Endothelial cell of umbilical vein (primary cell): ENCODE results near the gene EYS. TPM values are rescaled to one million over a fixed set of nuclear protein-coding genes. Genes with fewer than 3 reads are reported as not detected.

ENCODE experiments used
- BruUV-seq: library from RNA; stranded (reverse); fragments of 400-500 nt; replicated peaks from 2 replicates; lab custom pipeline; 2021; lab: Mats Ljungman, UMichigan
- CTCF ChIA-PET: fragments of 300-600, 350-600 bp; sonication (Branson Sonifier 250); formaldehyde crosslinking; loops from one replicate; lab custom pipeline; 2021; ENCODE audit warnings: antibody characterized with exemption, inconsistent platforms; lab: Charles Lee
- POLR2A ChIA-PET: fragments of 300-600, 350-600 bp; sonication (Branson Sonifier 250); formaldehyde crosslinking; loops from one replicate; lab custom pipeline; 2021; ENCODE audit warnings: antibody characterized with exemption, inconsistent platforms; lab: Charles Lee
- DNase-seq: peaks from one replicate; pipeline ENCODE4 v3.0.0-alpha.2; 2011; ENCODE audit warnings: low read depth, low spot score
- FAIRE-seq: peaks from 2 replicates; lab custom pipeline; 2011; peaks lifted over from hg19 to GRCh38; lab: Jason Lieb, UNC
- H2AFZ ChIP-seq: 2 replicates; pipeline ENCODE4 v1.6.0; 2012; ENCODE audit warnings: low read depth, low read length, control low read depth, inconsistent platforms
- H3K27ac ChIP-seq: 2 replicates; pipeline ENCODE4 v1.5.1; 2011; ENCODE audit warnings: low read depth, mild to moderate bottlenecking, control low read depth, low read length, moderate library complexity; ENCODE audit not compliant: insufficient read depth
- H3K27me3 ChIP-seq, 2 experiments: 2 replicates each; pipeline versions ENCODE4 v1.6.0 to v1.6.1; 2011; ENCODE audit warnings: low read length in 2 of 2, mixed read lengths in 1 of 2; ENCODE audit not compliant: control insufficient read depth in 2 of 2, insufficient read depth in 2 of 2
- H3K36me3 ChIP-seq, 2 experiments: 2 replicates in 1 of 2; 3 replicates in 1 of 2; pipeline ENCODE4 v1.5.1; 2011; ENCODE audit warnings: low read length in 2 of 2, mild to moderate bottlenecking in 1 of 2, moderate library complexity in 1 of 2; ENCODE audit not compliant: control insufficient read depth in 2 of 2, insufficient read depth in 2 of 2; ENCODE audit errors: extremely low read depth in 1 of 2
- H3K4me1 ChIP-seq: 3 replicates; pipeline ENCODE4 v1.5.1; 2011; ENCODE audit warnings: mild to moderate bottlenecking, low read length; ENCODE audit not compliant: control insufficient read depth, insufficient read depth; ENCODE audit errors: extremely low read depth
- H3K4me2 ChIP-seq: 2 replicates; pipeline ENCODE4 v1.6.1; 2011; ENCODE audit warnings: low read length, control low read depth, mixed read lengths; ENCODE audit not compliant: insufficient read depth
- H3K4me3 ChIP-seq, 3 experiments: fragments of 200-600 bp in 1 of 3; sonication (generic), shearing (Covaris generic) in 1 of 3; replicated peaks in 1 of 3; 2 replicates each; pipeline ENCODE4 v1.5.1; 2011 to 2016; ENCODE audit warnings: control low read depth in 3 of 3, low read length in 3 of 3, mild to moderate bottlenecking in 2 of 3, inconsistent platforms in 1 of 3, low read depth in 1 of 3, moderate library complexity in 1 of 3; ENCODE audit not compliant: insufficient read depth in 1 of 3
- H3K79me2 ChIP-seq: 2 replicates; pipeline ENCODE4 v1.6.0; 2012; ENCODE audit warnings: low read length, inconsistent platforms; ENCODE audit not compliant: control insufficient read depth, insufficient read depth
- H3K9ac ChIP-seq: replicated peaks from 2 replicates; pipeline ENCODE3; 2011; ENCODE audit warnings: low read length, control low read depth; ENCODE audit not compliant: insufficient read depth; ENCODE audit errors: extremely low read depth
- H3K9me1 ChIP-seq: replicated peaks from 3 replicates; pipeline ENCODE4 v1.6.0; 2011; ENCODE audit warnings: mild to moderate bottlenecking, low read length; ENCODE audit not compliant: control insufficient read depth, insufficient read depth; ENCODE audit errors: extremely low read depth
- H3K9me3 ChIP-seq: replicated peaks from 2 replicates; pipeline ENCODE4 v1.5.1; 2012; ENCODE audit warnings: low read length, inconsistent platforms; ENCODE audit not compliant: control insufficient read depth, insufficient read depth
- H4K20me1 ChIP-seq: replicated peaks from 2 replicates; pipeline ENCODE3; 2011; ENCODE audit warnings: mild to moderate bottlenecking, low read length; ENCODE audit not compliant: control insufficient read depth, insufficient read depth; ENCODE audit errors: extremely low read depth
- CTCF ChIP-seq, 2 donors: IDR thresholded peaks; 1 replicate in 1 of 2; 2 replicates in 1 of 2; pipeline ENCODE4 v1.5.1; 2011; ENCODE audit warnings: low read length in 2 of 2, mild to moderate bottlenecking in 2 of 2, moderate library complexity in 2 of 2, control low read depth in 1 of 2, inconsistent platforms in 1 of 2, low read depth in 1 of 2; ENCODE audit not compliant: insufficient read depth in 1 of 2; ENCODE audit errors: extremely low read depth in 1 of 2
- EZH2 ChIP-seq: IDR thresholded peaks from 2 replicates; pipeline ENCODE4 v1.6.1; 2012; ENCODE audit warnings: borderline replicate concordance, low read depth, mild to moderate bottlenecking, moderate library complexity, low read length, inconsistent platforms; ENCODE audit not compliant: severe bottlenecking
- FOS ChIP-seq: IDR thresholded peaks from 2 replicates; pipeline ENCODE4 v1.6.1; 2011; ENCODE audit warnings: mild to moderate bottlenecking, low read length, moderate library complexity, borderline replicate concordance; ENCODE audit not compliant: insufficient read depth
- GATA2 ChIP-seq: IDR thresholded peaks from 2 replicates; pipeline ENCODE4 v1.7.0; 2011; ENCODE audit warnings: low read depth, mild to moderate bottlenecking, moderate library complexity, mixed read lengths, low read length; ENCODE audit not compliant: insufficient read length, insufficient read depth
- JUN ChIP-seq: IDR thresholded peaks from 2 replicates; pipeline ENCODE4 v1.6.1; 2011; ENCODE audit warnings: borderline replicate concordance, low read depth; ENCODE audit not compliant: insufficient read length, insufficient read depth
- MYC ChIP-seq: IDR thresholded peaks from one replicate; pipeline ENCODE4 v1.6.1; 2011; ENCODE audit warnings: mild to moderate bottlenecking, low read depth, low read length
- POLR2A ChIP-seq: IDR thresholded peaks from 2 replicates; pipeline ENCODE4 v1.6.1; 2012; ENCODE audit warnings: low read depth, mild to moderate bottlenecking, control low read depth, low read length
- POLR2AphosphoS5 ChIP-seq: IDR thresholded peaks from 2 replicates; pipeline ENCODE4 v1.6.1; 2012; ENCODE audit warnings: low read depth, mild to moderate bottlenecking, control low read depth, low read length, moderate library complexity; ENCODE audit not compliant: insufficient read depth
- dilution Hi-C: fragments of 300-500 bp; cut with MboI; formaldehyde crosslinking; loops from one replicate; pipeline ENCODE4 v1.15.0; 2019; ENCODE audit warnings: low sequenced_read_pairs; ENCODE audit not compliant: extremely low pct_ligation_motif_present
- intact Hi-C: fragments of 100-400 bp; cut with micrococcal nuclease; formaldehyde crosslinking; loops from one replicate; pipeline ENCODE4 v1.10.0; 2022
- polyA plus RNA-seq, 4 experiments: library from polyadenylated mRNA; depleted of rRNA in 3 of 4; stranded (reverse) in 3 of 4; unstranded in 1 of 4; fragments of >200 nt; gene quantifications; 2 replicates each; pipeline versions ENCODE4 v1.2.1 to v1.2.3, GENCODE V29; 2011 to 2012; ENCODE audit warnings: missing spikeins in 1 of 4
- total RNA-seq: library from RNA; stranded (reverse); gene quantifications from 2 replicates; pipeline ENCODE4 v1.2.3, GENCODE V29; 2021
- TF ChIP-seq, protein P1 (sequence below): IDR thresholded peaks from 2 replicates; pipeline ENCODE4 v1.6.1; 2011; ENCODE audit not compliant: insufficient read depth, insufficient read length

EYS gene
- total and polyA plus RNA-seq, 2 donors (not counting 3 experiments of a cell fraction or from before 2014, with no cell fraction given), result 0.01 to 0.27 TPM

DNA sequence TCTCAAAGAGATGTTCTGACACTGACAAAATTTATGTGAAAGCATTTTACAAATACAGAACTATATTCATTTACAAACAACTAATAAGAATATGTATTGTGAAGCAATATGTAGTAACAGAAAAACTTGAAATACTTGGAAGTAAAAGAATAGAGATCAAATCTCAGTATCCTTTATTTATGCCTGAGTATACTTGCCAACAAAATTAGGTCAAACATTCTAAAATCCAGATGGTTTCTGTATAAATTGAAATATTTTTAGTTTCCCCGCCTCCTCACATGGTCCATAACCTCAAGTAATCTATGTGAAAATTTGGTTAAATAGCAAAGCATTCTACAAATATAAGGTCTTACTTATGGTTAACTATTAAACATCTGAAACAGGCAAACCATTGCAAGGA lies 545.4 kb downstream of the EYS start:
- Histone ChIP-seq H3K4me1 (no peaks in the 10 kb centered on the region), H3K36me3 (no peaks in the 10 kb centered on the region), H2AFZ (no peak overlapping the region), H3K27ac (no peak overlapping the region), H3K9ac (no peak overlapping the region), H3K27me3 (no peaks in the 10 kb centered on the region), H3K9me3 (no peaks in the 10 kb centered on the region), H3K9me1 (peaks cover 2% of the 10 kb centered on the region), H3K79me2 (no peaks in the 10 kb centered on the region), H3K4me3 (no peak overlapping the region), H3K4me2 (no peak overlapping the region), H4K20me1 (no peaks in the 10 kb centered on the region)
- POLR2A ChIA-PET, result no interaction called here
- CTCF ChIA-PET, result no interaction called here
- dilution Hi-C loops, result no loop called here
- FAIRE-seq (no peak), DNase-seq (no peak)
- TF ChIP-seq JUN (no peak), MYC (no peak), GATA2 (no peak), POLR2A (no peak), EZH2 (no peak), POLR2AphosphoS5 (no peak), FOS (no peak), CTCF (IDR thresholded peaks at IDR 0.05; ENCODE audit: extremely low read depth in 1 of 2, insufficient read depth in 1 of 2, low read depth in 1 of 2, low read length in 2 of 2) (no peak)
- TF ChIP-seq, protein P1, sequence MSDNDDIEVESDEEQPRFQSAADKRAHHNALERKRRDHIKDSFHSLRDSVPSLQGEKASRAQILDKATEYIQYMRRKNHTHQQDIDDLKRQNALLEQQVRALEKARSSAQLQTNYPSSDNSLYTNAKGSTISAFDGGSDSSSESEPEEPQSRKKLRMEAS, result no peak
- intact Hi-C loops, result no loop called here
- no TSS peak for BruUV-seq
